HepG2 (cell line): Measurements from ENCODE around the gene MAMLD1. TPM values are rescaled to one million over a fixed set of nuclear protein-coding genes. Genes with fewer than 3 reads are reported as not detected.

Source experiments
- ATAC-seq: fragments of 200-7000 bp; cut with Tn5 transposase; 3 replicates; pipeline ENCODE4 v1.9.1; 2020; ENCODE audit warnings: mild to moderate bottlenecking, moderate library complexity
- BruUV-seq: library from RNA; stranded (reverse); fragments of 400-500 nt; replicated peaks from 2 replicates; lab custom pipeline; 2021; lab: Mats Ljungman, UMichigan
- CTCF ChIA-PET: fragments of 300-600 bp; formaldehyde crosslinking; extraction: SDS; loops from one replicate; lab custom pipeline; 2021; ENCODE audit warnings: low total read pairs, inconsistent platforms, low intra/inter-chr PET ratio; lab: Yijun Ruan, JAX
- POLR2A ChIA-PET: fragments of 350-600 bp; sonication (Branson Sonifier 250); formaldehyde crosslinking; loops from one replicate; lab custom pipeline; 2020; ENCODE audit warnings: antibody characterized with exemption, inconsistent platforms; lab: Yijun Ruan, JAX
- DNase-seq: peaks from one replicate; pipeline ENCODE4 v3.0.0-alpha.2; 2015; ENCODE audit warnings: low spot score
- FAIRE-seq: peaks from 3 replicates; lab custom pipeline; 2011; peaks lifted over from hg19 to GRCh38; lab: Jason Lieb, UNC
- H2AFZ ChIP-seq: one replicate; pipeline ENCODE4 v1.6.1; 2011; ENCODE audit warnings: low read length, inconsistent platforms
- H3K27ac ChIP-seq: fragments of 300-600 bp; 3 replicates; pipeline ENCODE4 v1.8.0; 2011; ENCODE audit warnings: mixed run types, mild to moderate bottlenecking, mixed read lengths, low read length, inconsistent platforms; ENCODE audit not compliant: insufficient read depth; ENCODE audit errors: extremely low read length
- H3K27me3 ChIP-seq, 2 experiments: fragments of 200-600 bp in 1 of 2; 2 replicates in 1 of 2; 3 replicates in 1 of 2; pipeline versions ENCODE4 v1.6.0 to v1.8.0; 2011; ENCODE audit warnings: low read length in 2 of 2, mild to moderate bottlenecking in 2 of 2, moderate library complexity in 2 of 2, inconsistent platforms in 1 of 2; ENCODE audit not compliant: insufficient read depth in 2 of 2, control insufficient read depth in 1 of 2
- H3K36me3 ChIP-seq, 2 experiments: fragments of 200-600 bp in 1 of 2; replicated peaks in 1 of 2; 2 replicates in 1 of 2; 3 replicates in 1 of 2; pipeline versions ENCODE4 v1.5.1 to v1.8.0; 2011; ENCODE audit warnings: low read length in 2 of 2, inconsistent platforms in 1 of 2; ENCODE audit not compliant: insufficient read depth in 2 of 2, control insufficient read depth in 1 of 2
- H3K4me1 ChIP-seq: 2 replicates; pipeline ENCODE4 v1.5.1; 2012; ENCODE audit warnings: low read length, inconsistent platforms; ENCODE audit not compliant: insufficient read depth
- H3K4me2 ChIP-seq: 2 replicates; pipeline ENCODE4 v1.6.0; 2011; ENCODE audit warnings: low read depth, low read length, inconsistent platforms
- H3K4me3 ChIP-seq, 3 experiments: fragments of 200-600 bp in 1 of 3; sonication (generic), shearing (Covaris generic) in 1 of 3; replicated peaks in 1 of 3; 2 replicates each; pipeline ENCODE4 v1.5.1; 2011 to 2016; ENCODE audit warnings: low read length in 3 of 3, inconsistent platforms in 2 of 3, low read depth in 2 of 3, mild to moderate bottlenecking in 2 of 3, control low read depth in 1 of 3, mixed read lengths in 1 of 3; ENCODE audit not compliant: insufficient read depth in 1 of 3
- H3K79me2 ChIP-seq: one replicate; pipeline ENCODE4 v1.6.1; 2011; ENCODE audit warnings: low read length, inconsistent platforms; ENCODE audit not compliant: insufficient read depth
- H3K9ac ChIP-seq: 2 replicates; pipeline ENCODE4 v1.6.0; 2011; ENCODE audit warnings: mild to moderate bottlenecking, low read depth, low read length, inconsistent platforms; ENCODE audit not compliant: insufficient read depth
- H3K9me3 ChIP-seq: 2 replicates; pipeline ENCODE4 v1.5.1; 2012; ENCODE audit warnings: mild to moderate bottlenecking, low read length
- H4K20me1 ChIP-seq: 2 replicates; pipeline ENCODE4 v1.6.0; 2011; ENCODE audit warnings: inconsistent platforms, mild to moderate bottlenecking, low read length, moderate library complexity; ENCODE audit not compliant: insufficient read depth
- FOXA1 ChIP-seq, 2 experiments: fragments of 450-650 bp in 1 of 2; sonication (generic) in 1 of 2; formaldehyde crosslinking in 1 of 2; IDR thresholded peaks; 2 replicates each; pipeline versions ENCODE4 v1.4.0 to v1.6.1; 2016 to 2020; ENCODE audit warnings: missing genetic modification reagents in 1 of 2
- HMGXB4 ChIP-seq, 2 experiments: sonication (generic) in 1 of 2; formaldehyde crosslinking in 1 of 2; IDR thresholded peaks; 2 replicates each; pipeline versions ENCODE4 v1.4.0 to v1.6.1; 2018 to 2020; ENCODE audit warnings: missing genetic modification reagents in 2 of 2, borderline replicate concordance in 1 of 2, low read depth in 1 of 2, mild to moderate bottlenecking in 1 of 2, missing biosample characterization in 1 of 2
- IRF1 ChIP-seq: sonication (generic); formaldehyde crosslinking; IDR thresholded peaks from 2 replicates; pipeline ENCODE4 v1.4.0; 2020; ENCODE audit warnings: low read depth, mild to moderate bottlenecking, missing genetic modification reagents
- KLF6 ChIP-seq: IDR thresholded peaks from 2 replicates; pipeline ENCODE4 v1.8.0; 2016; ENCODE audit warnings: missing biosample characterization, missing genetic modification reagents
- MED1 ChIP-seq: sonication (generic); formaldehyde crosslinking; IDR thresholded peaks from 2 replicates; pipeline ENCODE4 v1.4.0; 2020; ENCODE audit warnings: missing genetic modification reagents
- NFYC ChIP-seq: IDR thresholded peaks from 2 replicates; pipeline ENCODE4 v1.6.1; 2016; ENCODE audit warnings: missing genetic modification reagents, missing compliant biosample characterization
- PITX1 ChIP-seq: sonication (generic); formaldehyde crosslinking; IDR thresholded peaks from 2 replicates; pipeline ENCODE4 v1.5.1; 2020; ENCODE audit warnings: mild to moderate bottlenecking, missing genetic modification reagents
- TEAD3 ChIP-seq: optimal IDR thresholded peaks from 2 replicates; pipeline ENCODE3; 2016; ENCODE audit warnings: borderline replicate concordance
- TOPORS ChIP-seq: sonication (generic); formaldehyde crosslinking; IDR thresholded peaks from 2 replicates; pipeline ENCODE4 v1.8.0; 2023; ENCODE audit warnings: mild to moderate bottlenecking, missing genetic modification reagents
- ZC3H13 ChIP-seq: sonication (generic); formaldehyde crosslinking; IDR thresholded peaks from 2 replicates; pipeline ENCODE4 v1.8.1; 2023; ENCODE audit warnings: mild to moderate bottlenecking, missing genetic modification reagents, moderate library complexity
- ZNF121 ChIP-seq: sonication (generic); formaldehyde crosslinking; IDR thresholded peaks from 2 replicates; pipeline ENCODE4 v1.5.0; 2020; ENCODE audit warnings: mild to moderate bottlenecking, missing genetic modification reagents
- ZNF567 ChIP-seq: sonication (generic); formaldehyde crosslinking; IDR thresholded peaks from 2 replicates; pipeline ENCODE4 v1.8.1; 2023; ENCODE audit warnings: mild to moderate bottlenecking, missing genetic modification reagents, borderline replicate concordance
- ZNF572 ChIP-seq: sonication (generic); formaldehyde crosslinking; IDR thresholded peaks from 2 replicates; pipeline ENCODE4 v1.5.1; 2020; ENCODE audit warnings: mild to moderate bottlenecking, missing genetic modification reagents
- ZNF576 ChIP-seq: sonication (generic); formaldehyde crosslinking; IDR thresholded peaks from 2 replicates; pipeline ENCODE4 v1.4.0; 2020; ENCODE audit warnings: mild to moderate bottlenecking, missing genetic modification reagents
- ZNF740 ChIP-seq: sonication (generic); formaldehyde crosslinking; IDR thresholded peaks from 2 replicates; pipeline ENCODE4 v1.4.0; 2020; ENCODE audit warnings: missing genetic modification reagents
- ZNF879 ChIP-seq: sonication (generic); formaldehyde crosslinking; IDR thresholded peaks from 2 replicates; pipeline ENCODE4 v1.8.1; 2023; ENCODE audit warnings: missing genetic modification reagents
- WGBS: methylation state at CpG from one replicate; pipeline ENCODE4 v1.1.6; 2017; ENCODE audit warnings: low lambda C conversion rate; 5-methylcytosine and 5-hydroxymethylcytosine counted together
- in situ Hi-C: cut with HindIII; loops from 2 replicates; pipeline ENCODE4 v1.10.0; 2017; ENCODE audit warnings: low pct_unique_long_range_greater_than_20kb; ENCODE audit not compliant: extremely low pct_ligation_motif_present
- intact Hi-C: fragments of 100-400 bp; cut with micrococcal nuclease; formaldehyde crosslinking; loops from one replicate; pipeline ENCODE4 v1.10.0; 2022; ENCODE audit not compliant: unreplicated experiment
- polyA plus RNA-seq, 8 experiments: library from polyadenylated mRNA; depleted of rRNA in 3 of 8; stranded (reverse) in 7 of 8; unstranded in 1 of 8; fragments of >200 nt; fragmentation: Illumina TruSeq in 4 of 8; extraction: Trizol in 4 of 8; gene quantifications; 2 replicates each; pipeline versions ENCODE4 v1.2.1 to v1.2.3, GENCODE V29; 2011 to 2016; ENCODE audit warnings: low read depth in 4 of 8, missing spikeins in 1 of 8, mixed read lengths in 1 of 8; ENCODE audit not compliant: insufficient read depth in 1 of 8
- total RNA-seq, 5 experiments: library from RNA; depleted of rRNA; stranded (reverse); fragments of >200 nt; fragmentation: Illumina TruSeq; extraction: Trizol; gene quantifications; 2 replicates each; pipeline ENCODE4 v1.2.3, GENCODE V29; 2016; ENCODE audit warnings: low read depth in 1 of 5
- TF ChIP-seq, protein P1 (sequence below): sonication (generic); formaldehyde crosslinking; IDR thresholded peaks from 2 replicates; pipeline ENCODE4 v1.8.0; 2022; ENCODE audit warnings: mild to moderate bottlenecking, missing genetic modification reagents; ENCODE audit not compliant: insufficient replicate concordance
- TF ChIP-seq, protein P2 (sequence below): sonication (generic); formaldehyde crosslinking; IDR thresholded peaks from 2 replicates; pipeline ENCODE4 v1.8.1; 2023; ENCODE audit warnings: missing genetic modification reagents, mild to moderate bottlenecking, borderline replicate concordance
- TF ChIP-seq, protein P3 (sequence below): sonication (generic); formaldehyde crosslinking; IDR thresholded peaks from 2 replicates; pipeline ENCODE4 v1.5.0; 2020; ENCODE audit warnings: missing genetic modification reagents

MAMLD1 gene
- total and polyA plus RNA-seq, 2 of the 13 experiments (the other 11 are each of a cell fraction or from before 2014, with no cell fraction given), result not detected

GRCh38 chrX:150408007-150408406 lies 44.9 kb downstream of the MAMLD1 start:
- FAIRE-seq (no peak), DNase-seq (no peak), ATAC-seq (no peak)
- H3K4me2 ChIP-seq, result no peak overlapping the region
- CTCF ChIA-PET, result no interaction called here
- in situ Hi-C loops, result no loop called here
- no peaks in the 10 kb centered on the region for H3K27me3 ChIP-seq
- no peaks in the 10 kb centered on the region for H3K79me2 ChIP-seq
- BruUV-seq, result no TSS peak
- H3K9ac ChIP-seq, result no peak overlapping the region
- H3K4me3 ChIP-seq, result no peak overlapping the region
- H3K27ac ChIP-seq, result no peak overlapping the region
- H4K20me1 ChIP-seq, result no peaks in the 10 kb centered on the region
- no peak overlapping the region for H2AFZ ChIP-seq
- H3K9me3 ChIP-seq, result no peaks in the 10 kb centered on the region
- H3K36me3 ChIP-seq, result no peaks in the 10 kb centered on the region
- 31% methylated on average over 5 of the region's 5 CpGs for WGBS
- POLR2A ChIA-PET, result no interaction called here
- H3K4me1 ChIP-seq, result no peaks in the 10 kb centered on the region
- intact Hi-C loops, result no loop called here
- TF ChIP-seq ZNF567 (CRISPR knock-in tag) (no peak), ZNF879 (CRISPR knock-in tag) (no peak), ZC3H13 (CRISPR knock-in tag) (no peak), TEAD3 (CRISPR knock-in tag) (no peak), ZNF572 (CRISPR knock-in tag) (no peak), KLF6 (CRISPR knock-in tag) (no peak), PITX1 (CRISPR knock-in tag) (no peak), HMGXB4 (CRISPR knock-in tag; IDR thresholded peaks at IDR 0.05; ENCODE audit: borderline replicate concordance in 1 of 2, low read depth in 1 of 2) (no peak), ZNF740 (CRISPR knock-in tag) (no peak), ZNF121 (CRISPR knock-in tag) (no peak), MED1 (CRISPR knock-in tag) (no peak), FOXA1 (IDR thresholded peaks at IDR 0.05) (no peak), FOXA1 (CRISPR knock-in tag; IDR thresholded peaks at IDR 0.05) (no peak), IRF1 (CRISPR knock-in tag) (no peak), ZNF576 (CRISPR knock-in tag) (no peak), TOPORS (no peak), NFYC (CRISPR knock-in tag) (no peak)
- TF ChIP-seq, protein P1, sequence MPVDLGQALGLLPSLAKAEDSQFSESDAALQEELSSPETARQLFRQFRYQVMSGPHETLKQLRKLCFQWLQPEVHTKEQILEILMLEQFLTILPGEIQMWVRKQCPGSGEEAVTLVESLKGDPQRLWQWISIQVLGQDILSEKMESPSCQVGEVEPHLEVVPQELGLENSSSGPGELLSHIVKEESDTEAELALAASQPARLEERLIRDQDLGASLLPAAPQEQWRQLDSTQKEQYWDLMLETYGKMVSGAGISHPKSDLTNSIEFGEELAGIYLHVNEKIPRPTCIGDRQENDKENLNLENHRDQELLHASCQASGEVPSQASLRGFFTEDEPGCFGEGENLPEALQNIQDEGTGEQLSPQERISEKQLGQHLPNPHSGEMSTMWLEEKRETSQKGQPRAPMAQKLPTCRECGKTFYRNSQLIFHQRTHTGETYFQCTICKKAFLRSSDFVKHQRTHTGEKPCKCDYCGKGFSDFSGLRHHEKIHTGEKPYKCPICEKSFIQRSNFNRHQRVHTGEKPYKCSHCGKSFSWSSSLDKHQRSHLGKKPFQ (CRISPR knock-in tag), result no peak
- TF ChIP-seq, protein P2, sequence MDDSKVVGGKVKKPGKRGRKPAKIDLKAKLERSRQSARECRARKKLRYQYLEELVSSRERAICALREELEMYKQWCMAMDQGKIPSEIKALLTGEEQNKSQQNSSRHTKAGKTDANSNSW (CRISPR knock-in tag), result no peak
- TF ChIP-seq, protein P3, sequence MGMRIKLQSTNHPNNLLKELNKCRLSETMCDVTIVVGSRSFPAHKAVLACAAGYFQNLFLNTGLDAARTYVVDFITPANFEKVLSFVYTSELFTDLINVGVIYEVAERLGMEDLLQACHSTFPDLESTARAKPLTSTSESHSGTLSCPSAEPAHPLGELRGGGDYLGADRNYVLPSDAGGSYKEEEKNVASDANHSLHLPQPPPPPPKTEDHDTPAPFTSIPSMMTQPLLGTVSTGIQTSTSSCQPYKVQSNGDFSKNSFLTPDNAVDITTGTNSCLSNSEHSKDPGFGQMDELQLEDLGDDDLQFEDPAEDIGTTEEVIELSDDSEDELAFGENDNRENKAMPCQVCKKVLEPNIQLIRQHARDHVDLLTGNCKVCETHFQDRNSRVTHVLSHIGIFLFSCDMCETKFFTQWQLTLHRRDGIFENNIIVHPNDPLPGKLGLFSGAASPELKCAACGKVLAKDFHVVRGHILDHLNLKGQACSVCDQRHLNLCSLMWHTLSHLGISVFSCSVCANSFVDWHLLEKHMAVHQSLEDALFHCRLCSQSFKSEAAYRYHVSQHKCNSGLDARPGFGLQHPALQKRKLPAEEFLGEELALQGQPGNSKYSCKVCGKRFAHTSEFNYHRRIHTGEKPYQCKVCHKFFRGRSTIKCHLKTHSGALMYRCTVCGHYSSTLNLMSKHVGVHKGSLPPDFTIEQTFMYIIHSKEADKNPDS, result no peak
